Activated T-helper 1 cell treated with Interleukin-2 at 50 U/mL for 16 hours (primary cell): ENCODE measurements around the gene TPM1.

Source experiments
- DNase-seq: peaks from one replicate; pipeline ENCODE4 v3.0.0-alpha.2; 2020; ENCODE audit warnings: low read depth

The TPM1 gene

DNA sequence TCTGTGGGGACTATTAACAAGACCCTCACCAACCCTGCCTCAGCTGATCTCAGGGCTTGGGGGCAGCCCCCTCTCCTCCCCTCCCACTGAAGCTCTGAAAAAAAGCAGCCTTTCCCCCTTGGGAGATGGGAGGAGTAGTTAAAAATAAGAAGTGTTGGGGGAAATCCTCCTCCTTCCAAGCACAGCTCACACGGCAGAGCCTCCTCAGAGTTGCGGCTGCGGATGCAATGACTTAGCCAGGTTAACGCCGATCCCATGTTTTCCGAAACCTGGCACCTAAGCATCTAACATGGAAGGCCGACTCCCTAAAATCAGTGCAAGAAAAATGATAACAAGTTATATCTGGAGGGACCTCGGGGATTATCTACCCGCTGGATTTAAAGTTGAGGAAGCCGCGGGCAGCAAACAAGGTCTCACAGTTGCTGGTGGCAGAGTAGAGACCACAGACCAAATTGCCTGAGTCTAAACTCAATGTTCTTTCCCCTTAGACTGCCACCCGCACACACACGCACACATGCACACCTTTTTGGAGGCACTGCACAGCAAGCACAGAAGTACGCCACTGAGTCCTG, 1.1 kb upstream of the TPM1 start:
- DNase-seq, result no peak

- no peak for DNase-seq
These were observed 359 bp downstream of the TPM1 start for GRCh38 chr15:63042877-63043334.

DNA sequence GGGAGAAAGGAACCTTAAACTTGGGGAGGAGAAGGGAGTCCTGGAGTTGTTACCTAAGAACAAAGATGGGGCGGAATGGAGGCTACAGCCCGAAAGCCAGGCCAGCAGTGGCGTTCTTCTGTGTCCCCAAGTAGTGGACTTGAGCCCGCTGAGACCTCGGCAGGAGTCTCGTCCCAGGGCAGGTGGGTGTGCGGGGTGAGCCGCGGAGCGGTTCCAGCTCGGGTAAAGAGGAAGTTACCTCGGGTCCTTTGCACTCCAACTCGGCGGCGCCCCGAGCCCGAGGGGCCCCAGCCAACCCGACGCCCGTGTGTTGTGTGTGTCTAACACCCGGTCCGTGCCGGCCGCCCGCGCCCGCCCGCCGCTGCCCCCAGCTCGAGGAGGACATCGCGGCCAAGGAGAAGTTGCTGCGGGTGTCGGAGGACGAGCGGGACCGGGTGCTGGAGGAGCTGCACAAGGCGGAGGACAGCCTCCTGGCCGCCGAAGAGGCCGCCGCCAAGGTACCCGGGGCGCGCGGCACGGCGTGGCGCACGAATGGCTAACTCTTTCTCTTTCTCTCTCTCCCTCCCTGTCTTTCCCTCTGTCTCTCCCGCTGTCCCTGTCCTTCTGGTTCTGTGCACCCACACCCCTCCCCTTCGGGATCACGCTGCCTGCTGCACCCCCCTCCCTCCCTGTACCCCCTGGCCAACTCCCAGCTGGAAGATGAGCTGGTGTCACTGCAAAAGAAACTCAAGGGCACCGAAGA, 959 bp downstream of the TPM1 start:
- no peak for DNase-seq

DNA sequence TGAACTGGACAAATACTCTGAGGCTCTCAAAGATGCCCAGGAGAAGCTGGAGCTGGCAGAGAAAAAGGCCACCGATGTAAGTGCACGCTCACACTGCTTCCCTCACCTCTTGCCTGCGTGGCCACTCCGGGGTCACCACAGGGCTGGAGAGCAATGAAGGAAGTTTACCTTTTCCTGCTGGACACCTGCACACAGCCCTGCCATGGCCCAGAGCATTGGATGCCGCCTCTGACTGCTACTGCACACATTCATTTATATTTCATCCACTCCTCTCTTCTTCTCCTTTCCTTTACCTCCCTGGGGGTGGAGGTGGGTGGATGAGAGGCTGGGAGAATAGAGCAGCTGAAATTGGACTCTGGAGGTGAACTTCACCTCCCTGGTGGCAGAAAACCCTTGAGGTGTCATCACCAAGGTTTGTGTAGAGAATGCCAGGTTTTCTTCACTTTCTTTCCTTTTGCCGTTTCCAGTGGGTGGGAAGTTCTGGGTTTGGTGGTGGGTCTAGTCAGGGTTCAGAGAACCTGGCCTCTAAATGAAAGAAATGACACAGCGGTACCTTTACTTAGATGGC, 1.6 kb downstream of the TPM1 start:
- DNase-seq, result no peak

- DNase-seq, result no peak
These were observed 2.3 kb downstream of the TPM1 start for GRCh38 chr15:63044645-63045464.

DNA sequence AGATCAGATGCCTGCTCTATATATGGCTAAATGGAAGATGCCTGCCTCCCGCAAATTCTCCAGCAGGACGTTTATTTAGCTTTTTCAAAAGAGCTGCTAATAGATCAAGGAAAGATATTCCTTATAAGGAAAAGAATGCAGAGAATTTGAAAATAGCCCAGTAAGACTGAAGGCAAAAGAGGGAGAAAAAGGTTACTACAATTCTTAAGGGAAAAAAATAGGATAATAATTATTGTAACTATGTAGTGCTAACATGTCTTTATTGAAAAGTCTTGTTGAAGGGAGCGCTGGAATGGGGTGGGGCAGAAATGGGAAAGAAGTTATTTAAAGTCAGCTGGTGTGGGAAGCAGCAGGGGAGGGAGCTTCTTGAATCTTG, 2.9 kb downstream of the TPM1 start:
- DNase-seq, result no peak

DNA sequence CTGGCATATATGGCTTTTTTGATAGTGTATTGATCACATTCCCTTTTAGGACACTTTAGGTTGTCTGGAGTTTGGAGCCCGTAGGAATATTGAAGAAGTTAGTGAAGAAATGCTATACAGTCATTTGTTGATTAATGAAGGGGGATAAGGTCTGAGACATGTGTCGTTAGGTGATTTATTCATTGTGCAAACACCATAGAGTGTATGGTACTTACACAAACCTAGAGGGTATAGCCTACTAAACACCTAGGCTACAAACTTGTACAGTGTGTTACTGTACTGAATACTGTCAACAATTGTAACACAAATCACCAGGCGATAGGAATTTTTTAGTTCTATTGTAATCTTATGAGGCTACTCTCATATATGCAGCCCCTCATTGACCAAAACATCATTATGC, 3.3 kb downstream of the TPM1 start:
- DNase-seq, result no peak

GRCh38 chr15:63046917-63047760, 4.6 kb downstream of the TPM1 start:
- DNase-seq, result no peak

- no peak for DNase-seq
These were observed 5.2 kb downstream of the TPM1 start for GRCh38 chr15:63047792-63048114.

DNA sequence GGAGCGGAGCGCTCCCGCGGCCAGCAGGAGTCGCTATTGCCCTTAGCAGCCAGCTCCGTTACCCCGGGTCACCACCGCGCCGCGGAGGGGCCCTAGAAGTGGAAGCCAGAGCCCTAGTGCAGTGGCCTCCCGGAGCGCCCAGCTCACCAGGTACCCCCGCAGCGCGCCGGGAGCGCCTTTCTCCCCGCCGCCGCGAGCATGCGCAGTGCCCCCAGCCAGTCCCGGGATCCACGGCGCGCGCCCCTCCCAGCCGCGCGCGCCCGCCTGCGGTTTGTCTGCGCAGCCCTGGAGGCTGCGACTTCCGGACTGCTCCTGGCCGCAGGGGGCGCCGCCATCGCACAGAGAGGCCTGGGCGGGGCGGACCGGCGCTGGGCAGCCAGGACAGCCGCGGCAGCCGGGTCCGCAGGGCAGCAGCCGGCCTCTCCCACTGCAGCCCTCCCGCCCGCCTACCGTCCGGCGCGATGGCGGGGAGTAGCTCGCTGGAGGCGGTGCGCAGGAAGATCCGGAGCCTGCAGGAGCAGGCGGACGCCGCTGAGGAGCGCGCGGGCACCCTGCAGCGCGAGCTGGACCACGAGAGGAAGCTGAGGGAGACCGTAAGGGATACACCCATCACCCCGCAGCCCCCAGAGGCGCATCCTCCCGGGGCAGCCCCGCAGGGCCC, 5.7 kb downstream of the TPM1 start:
- DNase-seq, result peak; percentile 74

DNA sequence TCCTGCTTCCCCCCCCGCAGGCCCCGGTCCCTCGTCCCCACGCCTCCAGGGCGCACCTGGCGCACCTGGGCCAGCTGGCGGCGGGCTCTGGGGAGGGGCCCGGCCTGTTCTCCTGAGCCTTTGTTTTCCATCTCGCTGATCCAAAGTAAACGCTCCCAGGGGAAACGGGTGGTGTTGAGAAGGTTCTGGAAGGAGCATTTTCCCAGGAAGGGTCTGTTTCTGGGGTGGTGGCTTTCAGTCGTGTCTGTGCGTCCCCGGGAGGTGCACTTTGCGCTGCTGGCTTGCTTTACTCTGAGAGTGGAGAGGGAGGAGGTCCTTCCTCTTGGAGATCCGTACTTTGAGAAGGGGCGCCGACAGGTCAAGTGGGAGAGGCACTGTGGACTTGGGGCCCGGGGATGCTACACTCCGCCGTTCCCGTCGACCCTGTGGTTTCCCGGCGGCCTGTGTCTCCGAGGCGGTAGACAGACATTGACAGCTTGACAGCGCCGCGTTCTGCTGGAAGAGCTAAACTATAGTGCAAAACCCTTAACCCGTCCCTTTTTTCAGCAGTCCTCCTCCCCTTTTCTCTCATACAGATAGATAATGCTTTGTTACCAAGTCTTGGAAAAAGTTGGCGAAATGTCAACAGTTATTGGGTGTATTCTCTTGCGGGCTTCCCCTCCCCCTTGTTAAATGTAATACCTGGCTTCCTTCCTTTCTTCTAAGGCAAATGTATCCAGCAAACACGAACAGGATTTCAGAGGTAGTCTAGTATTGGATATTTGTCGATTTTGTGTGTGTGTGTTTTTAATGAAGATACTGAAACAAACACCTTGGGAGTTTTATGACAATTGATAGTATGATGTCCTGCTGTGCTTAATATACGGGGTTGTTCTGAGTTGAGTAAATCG, 6.5 kb downstream of the TPM1 start:
- peak; percentile 2 for DNase-seq

GRCh38 chr15:63049783-63050371, 7.3 kb downstream of the TPM1 start:
- no peak for DNase-seq

DNA sequence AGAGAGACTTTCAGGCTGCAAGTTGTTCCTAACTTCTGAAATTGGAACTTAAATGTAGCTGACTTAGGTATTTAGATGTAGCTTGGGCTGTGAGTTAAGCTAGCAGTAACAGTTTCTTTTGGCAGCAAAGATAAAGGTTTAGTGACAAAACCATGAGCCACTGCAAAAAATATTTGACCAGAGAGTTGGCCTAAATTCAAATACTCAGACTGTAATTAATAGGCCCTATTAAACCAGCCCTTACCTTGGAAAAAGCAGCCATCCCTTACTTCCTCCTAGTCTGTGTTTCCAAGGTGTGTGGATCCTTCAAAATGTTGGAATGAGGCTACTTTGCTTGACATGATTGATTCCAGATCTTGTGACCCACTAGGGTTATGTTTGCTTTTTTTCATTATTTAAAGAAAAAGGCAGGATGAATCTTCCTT, 8.2 kb downstream of the TPM1 start:
- DNase-seq, result no peak

DNA sequence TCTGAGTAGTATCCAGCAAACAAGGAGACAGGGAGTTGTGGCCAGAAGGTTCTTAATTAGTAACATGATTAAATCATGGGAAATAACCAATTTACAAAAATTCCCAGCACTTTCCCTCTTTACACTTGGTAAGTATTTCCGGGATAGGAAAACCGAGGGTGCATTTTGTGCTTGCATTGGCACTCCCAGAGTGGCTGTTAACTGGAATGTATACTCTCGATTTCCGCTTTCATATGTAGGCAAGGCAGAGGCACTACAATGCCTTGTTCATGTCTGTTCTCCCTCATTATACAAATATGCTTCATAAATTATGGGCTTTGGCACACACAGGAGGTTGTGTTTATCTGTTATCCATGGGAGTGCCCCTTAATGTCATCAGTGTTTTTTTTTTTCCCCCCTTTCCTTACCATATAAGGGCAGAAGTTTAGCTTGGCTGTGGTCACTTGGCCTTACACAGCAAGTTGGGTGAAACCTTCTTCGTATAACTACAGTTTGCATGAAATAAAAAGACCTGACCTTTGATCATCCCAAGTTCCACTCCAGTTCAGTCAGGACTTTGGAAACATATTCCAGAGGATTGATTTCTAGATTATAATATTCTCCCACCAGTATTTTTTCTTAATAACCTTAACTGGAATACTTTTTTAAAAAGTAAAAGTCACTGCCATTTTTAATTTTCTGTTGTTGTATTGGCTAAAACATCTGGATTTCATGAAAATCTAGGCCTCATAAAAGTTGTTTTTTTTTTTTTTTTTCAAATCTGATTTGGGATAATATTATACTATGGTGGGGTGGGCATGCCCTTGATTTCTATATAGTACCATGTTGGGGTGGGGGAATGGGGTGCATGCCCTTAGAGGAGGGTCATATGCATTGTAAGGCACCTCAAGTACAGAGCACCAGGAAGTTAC, 8.9 kb downstream of the TPM1 start:
- DNase-seq, result no peak

- no peak for DNase-seq
These were observed 9.7 kb downstream of the TPM1 start for GRCh38 chr15:63052077-63052841.

DNA sequence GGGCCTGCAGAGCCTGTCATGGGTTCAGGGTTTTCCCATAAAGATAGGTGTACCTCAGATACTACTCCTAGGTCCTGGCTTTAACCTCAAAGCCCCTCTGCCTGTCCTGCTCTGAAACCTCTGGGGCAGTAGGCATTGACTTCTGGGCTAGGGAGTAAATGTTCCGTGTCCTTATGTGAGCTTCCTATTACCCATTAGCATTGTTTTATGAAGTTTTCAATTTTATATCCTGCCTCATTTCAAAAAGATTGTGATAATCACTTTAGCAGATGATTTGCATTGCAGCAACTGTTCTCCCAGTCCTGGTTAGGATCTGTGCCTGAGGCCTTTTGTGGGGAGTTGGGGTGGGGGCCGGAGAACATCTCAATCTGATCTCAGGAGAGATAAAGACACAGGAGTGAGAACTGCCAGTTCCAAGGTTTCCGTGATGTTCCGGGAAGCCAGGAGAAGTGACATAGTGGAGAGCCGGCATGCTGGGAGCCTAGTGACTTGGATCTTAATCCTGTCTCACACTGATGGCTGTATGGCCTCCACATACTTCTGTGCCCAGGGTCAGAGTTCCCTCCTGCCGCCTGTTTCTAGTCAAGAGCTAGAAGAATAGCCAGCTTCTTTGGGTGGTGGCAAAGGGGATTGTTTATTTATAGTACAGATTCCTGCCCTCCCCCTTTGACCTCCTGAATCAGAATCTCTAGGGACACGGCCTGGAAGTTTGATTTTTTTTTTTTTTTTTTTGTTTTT, 10.6 kb downstream of the TPM1 start:
- no peak for DNase-seq

GRCh38 chr15:63054281-63054683, 11.7 kb downstream of the TPM1 start:
- no peak for DNase-seq
